DND-41 (cell line): Measurements from ENCODE around the gene LRTM2.

Experiments
- CTCF ChIP-seq: IDR thresholded peaks from 2 replicates; pipeline ENCODE4 v1.5.1; 2012; ENCODE audit warnings: borderline replicate concordance, low read length, moderate library complexity, mild to moderate bottlenecking; ENCODE audit not compliant: poor library complexity, severe bottlenecking; ENCODE audit errors: extremely low read depth
- EZH2 ChIP-seq: IDR thresholded peaks from 3 replicates; pipeline ENCODE4 v1.6.1; 2012; ENCODE audit warnings: borderline replicate concordance, low read depth, mild to moderate bottlenecking, moderate library complexity, low read length, inconsistent platforms; ENCODE audit not compliant: severe bottlenecking

DNA sequence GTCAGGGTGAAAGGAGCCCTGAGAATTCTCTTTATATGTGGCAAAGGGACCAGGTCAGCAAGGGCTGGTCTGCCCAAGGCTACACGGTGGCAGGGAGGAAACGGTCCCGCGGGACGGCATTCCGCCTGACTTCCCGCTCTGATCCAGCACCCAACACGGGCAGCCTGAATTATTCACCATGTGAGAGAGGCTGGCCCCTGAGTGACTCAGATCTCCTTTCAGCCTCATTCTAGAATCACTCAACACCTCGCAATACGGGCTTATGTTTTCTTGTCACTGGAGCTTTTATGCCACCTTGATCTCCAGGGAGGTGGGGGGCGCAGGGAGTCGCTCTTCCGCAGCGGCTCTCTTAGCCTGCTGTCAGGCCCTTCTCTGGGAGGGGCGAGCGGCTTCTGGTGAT lies 8.5 kb downstream of the LRTM2 start:
- TF ChIP-seq EZH2 (no peak), CTCF (no peak)
